Measurements from ENCODE around the gene PRIM2.
"Not testable (repeated sequence)": the region's sequence is repeated elsewhere in the genome, so short reads cannot be mapped to it uniquely, and the experiment has no call there.

GRCh38 chr6:57293472-57293871, 24.0 kb upstream of the PRIM2 start:
- TF ChIP-seq POLR2AphosphoS5 (IDR thresholded peaks at IDR 0.05); CTCF (IDR thresholded peaks at IDR 0.05); EP300 (IDR thresholded peaks at IDR 0.05); POLR2A (IDR thresholded peaks at IDR 0.05; ENCODE audit: low read depth): not testable (repeated sequence)

Measured in esophagus muscularis mucosa (tissue), 4 donors.